ENCODE results near the gene SSBP3.

DNA sequence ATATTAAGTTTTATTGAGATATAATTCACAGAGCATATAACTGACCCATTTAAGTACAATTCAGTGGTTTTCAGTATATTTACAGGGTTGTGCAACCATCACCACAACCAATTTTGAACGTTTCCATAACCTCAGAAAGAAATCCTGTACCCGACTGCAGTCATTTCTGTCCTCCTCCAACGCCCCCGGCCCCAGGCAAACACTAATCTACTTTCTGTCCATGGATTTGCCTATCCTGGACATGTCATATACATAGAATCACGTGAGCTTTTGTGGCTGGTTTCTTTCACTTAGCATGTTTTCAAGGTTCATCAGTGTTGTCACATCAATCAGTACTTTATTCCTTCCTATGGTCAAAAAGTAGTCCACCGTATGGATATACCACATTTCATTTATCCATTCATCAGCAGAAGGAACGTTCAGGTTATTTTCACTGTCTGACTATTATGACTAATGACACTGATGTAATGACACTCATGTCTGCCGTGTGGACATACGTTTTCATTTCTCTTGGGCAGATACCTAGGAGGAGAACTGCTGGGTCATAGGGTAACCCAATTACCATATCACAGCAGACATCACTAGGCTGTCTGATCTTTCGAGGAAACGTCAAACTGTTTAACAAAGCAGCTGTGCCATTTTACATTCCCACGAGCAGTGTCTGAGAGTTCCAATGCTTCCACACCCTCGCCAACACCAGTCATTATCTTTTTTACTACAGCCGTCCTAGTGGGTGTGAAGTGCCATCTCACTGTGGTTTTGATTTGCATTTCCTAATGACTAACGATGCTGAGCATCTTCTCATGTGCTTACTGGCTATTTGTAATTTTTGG is 175.5 kb downstream of the SSBP3 start:
- TF ChIP-seq, protein P1, sequence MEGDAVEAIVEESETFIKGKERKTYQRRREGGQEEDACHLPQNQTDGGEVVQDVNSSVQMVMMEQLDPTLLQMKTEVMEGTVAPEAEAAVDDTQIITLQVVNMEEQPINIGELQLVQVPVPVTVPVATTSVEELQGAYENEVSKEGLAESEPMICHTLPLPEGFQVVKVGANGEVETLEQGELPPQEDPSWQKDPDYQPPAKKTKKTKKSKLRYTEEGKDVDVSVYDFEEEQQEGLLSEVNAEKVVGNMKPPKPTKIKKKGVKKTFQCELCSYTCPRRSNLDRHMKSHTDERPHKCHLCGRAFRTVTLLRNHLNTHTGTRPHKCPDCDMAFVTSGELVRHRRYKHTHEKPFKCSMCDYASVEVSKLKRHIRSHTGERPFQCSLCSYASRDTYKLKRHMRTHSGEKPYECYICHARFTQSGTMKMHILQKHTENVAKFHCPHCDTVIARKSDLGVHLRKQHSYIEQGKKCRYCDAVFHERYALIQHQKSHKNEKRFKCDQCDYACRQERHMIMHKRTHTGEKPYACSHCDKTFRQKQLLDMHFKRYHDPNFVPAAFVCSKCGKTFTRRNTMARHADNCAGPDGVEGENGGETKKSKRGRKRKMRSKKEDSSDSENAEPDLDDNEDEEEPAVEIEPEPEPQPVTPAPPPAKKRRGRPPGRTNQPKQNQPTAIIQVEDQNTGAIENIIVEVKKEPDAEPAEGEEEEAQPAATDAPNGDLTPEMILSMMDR (IDR thresholded peaks at IDR 0.05; ENCODE audit: borderline replicate concordance, extremely low read depth, low read length, poor library complexity, severe bottlenecking), result no peak
- TF ChIP-seq EZH2 (IDR thresholded peaks at IDR 0.05; ENCODE audit: borderline replicate concordance, low read depth, low read length, severe bottlenecking), result no peak

Data from DND-41 (cell line).